Suprapubic skin (tissue), 4 donors: Measurements from ENCODE around the gene GINS1. TPM values are rescaled to one million over a fixed set of nuclear protein-coding genes. Genes with fewer than 3 reads are reported as not detected.

ENCODE experiments used
- DNase-seq, 2 donors: peaks; one replicate each; pipeline ENCODE4 v3.0.0-alpha.2; 2019; ENCODE audit warnings: low spot score in 2 of 2
- H3K27ac ChIP-seq: fragments of 200-600 bp; sonication (generic); one replicate; pipeline ENCODE4 v1.5.1; 2019
- H3K27me3 ChIP-seq: fragments of 200-600 bp; sonication (generic); one replicate; pipeline ENCODE4 v1.5.1; 2019
- H3K36me3 ChIP-seq: fragments of 200-600 bp; sonication (generic); one replicate; pipeline ENCODE4 v1.5.1; 2019
- H3K4me1 ChIP-seq: fragments of 200-600 bp; sonication (generic); one replicate; pipeline ENCODE4 v1.5.1; 2019
- H3K4me3 ChIP-seq: fragments of 200-600 bp; sonication (generic); one replicate; pipeline ENCODE4 v1.5.1; 2019; ENCODE audit warnings: mild to moderate bottlenecking
- H3K9me3 ChIP-seq: fragments of 200-600 bp; sonication (generic); one replicate; pipeline ENCODE4 v1.5.1; 2019
- EP300 ChIP-seq: sonication (generic); formaldehyde crosslinking; IDR thresholded peaks from one replicate; pipeline ENCODE4 v1.6.1; 2017; ENCODE audit warnings: antibody characterized with exemption
- POLR2A ChIP-seq, 2 donors: fragments of 450-650 bp; IDR thresholded peaks; one replicate each; pipeline ENCODE4 v1.6.1; 2017; ENCODE audit warnings: antibody characterized with exemption in 2 of 2, mild to moderate bottlenecking in 2 of 2, moderate library complexity in 2 of 2
- POLR2AphosphoS5 ChIP-seq, 3 donors: sonication (generic); formaldehyde crosslinking; IDR thresholded peaks; one replicate each; pipeline ENCODE4 v1.6.1; 2017; ENCODE audit warnings: antibody characterized with exemption in 3 of 3
- WGBS: methylation state at CpG from one replicate; pipeline ENCODE4 v1.1.5; 2018; 5-methylcytosine and 5-hydroxymethylcytosine counted together
- total RNA-seq, 4 donors: library from RNA; depleted of rRNA; stranded (reverse); fragments of >200 nt; gene quantifications; one replicate each; pipeline ENCODE4 v1.1.0, GENCODE V29; 2016
- TF ChIP-seq, protein P1 (sequence below), 2 donors: fragments of 200-600 bp in 1 of 2; fragments of 450-650 bp in 1 of 2; sonication (generic) in 1 of 2; IDR thresholded peaks; one replicate each; pipeline ENCODE4 v1.5.1; 2016 to 2019; ENCODE audit warnings: antibody characterized with exemption in 2 of 2, mild to moderate bottlenecking in 1 of 2, moderate library complexity in 1 of 2

GINS1 gene
- total RNA-seq, 4 donors from 2014 or later: 2.4 to 3.6 (median 2.6) TPM

DNA sequence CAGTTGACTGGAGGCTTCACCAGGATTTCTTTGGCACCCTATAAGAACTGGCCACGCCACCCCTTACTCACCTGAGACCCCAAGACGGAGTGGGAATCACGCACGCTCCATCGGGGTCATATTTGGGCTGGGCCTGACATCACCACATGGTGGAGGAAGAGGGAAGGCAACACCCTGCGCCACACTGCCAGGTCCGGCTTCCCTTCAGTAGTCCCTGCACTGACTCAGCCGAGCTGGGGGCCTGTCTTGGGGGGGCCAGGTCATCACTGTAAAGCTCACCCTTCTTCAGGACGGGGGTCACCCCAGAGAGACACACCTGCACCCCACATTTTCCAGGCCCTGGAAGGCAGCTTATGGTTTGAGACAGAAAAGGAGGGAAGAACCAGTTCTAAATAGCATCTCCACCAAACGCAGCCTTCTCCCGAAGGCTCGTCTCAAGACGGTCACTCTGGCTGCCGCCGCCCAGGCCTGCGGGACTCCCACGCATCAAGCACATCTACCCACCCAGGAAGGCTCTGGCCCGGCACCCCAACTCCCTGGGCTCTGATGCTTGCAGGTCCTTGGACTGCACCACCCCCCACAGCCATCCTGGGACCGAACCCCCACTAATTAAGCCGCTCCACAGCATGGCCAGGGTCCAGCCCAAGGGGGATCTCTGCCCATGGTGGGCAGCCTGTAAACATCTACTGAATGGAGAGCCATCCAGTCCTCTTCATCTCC lies 51.8 kb downstream of the GINS1 start:
- H3K27ac ChIP-seq: no peak overlapping the region
- TF ChIP-seq POLR2A (IDR thresholded peaks at IDR 0.05): no peak
- H3K27me3 ChIP-seq: no peaks in the 10 kb centered on the region
- no peak for DNase-seq
- no peak overlapping the region for H3K4me3 ChIP-seq
- WGBS: 73% methylated on average over 14 of the region's 20 CpGs
- H3K9me3 ChIP-seq: no peaks in the 10 kb centered on the region
- H3K4me1 ChIP-seq: no peaks in the 10 kb centered on the region
- peaks cover 22% of the 10 kb centered on the region for H3K36me3 ChIP-seq

DNA sequence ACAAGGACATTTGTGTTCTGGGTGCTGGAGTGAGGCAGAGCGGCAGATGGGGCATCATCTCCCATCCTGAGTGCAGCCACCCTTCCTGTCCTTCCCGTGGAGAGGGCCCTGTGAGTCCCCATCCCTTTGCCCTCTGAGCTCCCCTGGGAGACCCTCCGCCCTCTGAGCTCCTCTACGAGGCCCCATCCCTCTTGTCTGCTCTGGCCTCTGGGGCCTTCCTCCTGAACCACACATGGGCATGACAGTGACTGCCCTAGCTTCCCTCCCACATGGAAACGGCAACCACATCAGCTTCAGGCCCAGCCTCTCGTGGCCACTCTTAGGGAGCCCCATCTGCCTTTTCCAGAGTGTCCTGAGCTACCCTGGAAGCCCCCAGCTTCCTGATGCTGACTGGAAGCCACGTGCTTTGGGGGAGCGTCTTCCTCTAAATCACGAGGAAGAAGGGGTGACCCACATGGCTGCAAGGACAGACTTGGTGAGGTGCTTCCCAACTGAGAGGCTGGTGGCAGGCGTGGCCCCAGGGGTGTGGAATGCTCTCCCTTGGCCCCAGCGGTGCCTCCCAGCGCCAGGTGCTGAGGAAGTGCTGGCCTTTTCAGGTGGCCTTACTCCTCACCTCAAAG lies 52.6 kb downstream of the GINS1 start:
- peaks cover 18% of the 10 kb centered on the region for H3K36me3 ChIP-seq
- WGBS: 83% methylated on average over 5 of the region's 12 CpGs

DNA sequence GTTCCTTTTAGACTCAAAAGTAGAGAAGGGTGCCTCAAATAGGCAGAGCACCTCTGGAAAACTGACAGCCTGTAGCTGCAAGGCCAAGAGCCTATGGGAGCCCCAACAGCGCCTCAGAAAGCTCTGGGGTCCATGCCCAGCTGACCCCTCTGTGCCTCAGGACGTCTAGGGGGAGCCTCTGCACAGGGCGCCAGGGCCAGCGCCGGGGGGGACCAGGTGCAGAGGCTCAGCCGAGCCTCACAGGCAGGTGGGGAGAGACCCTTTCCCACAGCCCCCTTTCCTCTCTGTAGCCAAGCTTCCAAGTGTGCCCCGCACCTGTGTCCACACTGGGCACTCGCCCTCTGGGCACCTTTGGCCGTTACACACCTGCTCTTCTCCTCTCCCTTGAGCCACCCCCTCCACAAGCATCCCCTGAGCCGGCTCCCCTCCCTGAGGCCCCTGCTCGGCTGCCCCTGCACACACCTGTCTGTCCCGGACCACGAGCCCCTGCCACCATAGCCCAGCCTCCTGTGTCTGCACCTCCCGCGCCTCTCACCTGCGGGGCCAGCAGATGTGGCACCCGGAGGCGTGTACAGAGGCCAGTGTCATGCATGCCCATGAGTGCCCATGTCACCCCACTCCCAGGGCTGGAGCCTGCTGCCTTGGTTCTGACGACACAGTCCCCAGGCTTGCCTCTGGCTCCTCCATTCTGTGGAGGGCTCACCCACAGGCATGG lies 53.2 kb downstream of the GINS1 start:
- Histone ChIP-seq H3K36me3 (peaks cover 12% of the 10 kb centered on the region), H3K9me3 (no peaks in the 10 kb centered on the region), H3K4me3 (no peak overlapping the region), H3K27ac (peak overlapping the region; percentile 37), H3K4me1 (no peaks in the 10 kb centered on the region), H3K27me3 (no peaks in the 10 kb centered on the region)
- WGBS: 92% methylated on average over 19 of the region's 19 CpGs
- peak in 1 of 2 donors; percentile 65 for DNase-seq
- TF ChIP-seq, protein P1, sequence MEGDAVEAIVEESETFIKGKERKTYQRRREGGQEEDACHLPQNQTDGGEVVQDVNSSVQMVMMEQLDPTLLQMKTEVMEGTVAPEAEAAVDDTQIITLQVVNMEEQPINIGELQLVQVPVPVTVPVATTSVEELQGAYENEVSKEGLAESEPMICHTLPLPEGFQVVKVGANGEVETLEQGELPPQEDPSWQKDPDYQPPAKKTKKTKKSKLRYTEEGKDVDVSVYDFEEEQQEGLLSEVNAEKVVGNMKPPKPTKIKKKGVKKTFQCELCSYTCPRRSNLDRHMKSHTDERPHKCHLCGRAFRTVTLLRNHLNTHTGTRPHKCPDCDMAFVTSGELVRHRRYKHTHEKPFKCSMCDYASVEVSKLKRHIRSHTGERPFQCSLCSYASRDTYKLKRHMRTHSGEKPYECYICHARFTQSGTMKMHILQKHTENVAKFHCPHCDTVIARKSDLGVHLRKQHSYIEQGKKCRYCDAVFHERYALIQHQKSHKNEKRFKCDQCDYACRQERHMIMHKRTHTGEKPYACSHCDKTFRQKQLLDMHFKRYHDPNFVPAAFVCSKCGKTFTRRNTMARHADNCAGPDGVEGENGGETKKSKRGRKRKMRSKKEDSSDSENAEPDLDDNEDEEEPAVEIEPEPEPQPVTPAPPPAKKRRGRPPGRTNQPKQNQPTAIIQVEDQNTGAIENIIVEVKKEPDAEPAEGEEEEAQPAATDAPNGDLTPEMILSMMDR (IDR thresholded peaks at IDR 0.05): no peak
- TF ChIP-seq POLR2AphosphoS5 (IDR thresholded peaks at IDR 0.05) (no peak), EP300 (no peak), POLR2A (IDR thresholded peaks at IDR 0.05) (no peak)

More for the DNA sequence above, 52.6 kb downstream of the GINS1 start:
- Histone ChIP-seq H3K4me3 (no peak overlapping the region), H3K9me3 (no peaks in the 10 kb centered on the region), H3K27ac (no peak overlapping the region), H3K4me1 (no peaks in the 10 kb centered on the region), H3K27me3 (no peaks in the 10 kb centered on the region)
- TF ChIP-seq POLR2A (IDR thresholded peaks at IDR 0.05): no peak
- no peak for TF ChIP-seq EP300
- TF ChIP-seq POLR2AphosphoS5 (IDR thresholded peaks at IDR 0.05): no peak
- TF ChIP-seq, protein P1 (IDR thresholded peaks at IDR 0.05): no peak
- peak in 1 of 2 donors; percentile 52 for DNase-seq

DNA sequence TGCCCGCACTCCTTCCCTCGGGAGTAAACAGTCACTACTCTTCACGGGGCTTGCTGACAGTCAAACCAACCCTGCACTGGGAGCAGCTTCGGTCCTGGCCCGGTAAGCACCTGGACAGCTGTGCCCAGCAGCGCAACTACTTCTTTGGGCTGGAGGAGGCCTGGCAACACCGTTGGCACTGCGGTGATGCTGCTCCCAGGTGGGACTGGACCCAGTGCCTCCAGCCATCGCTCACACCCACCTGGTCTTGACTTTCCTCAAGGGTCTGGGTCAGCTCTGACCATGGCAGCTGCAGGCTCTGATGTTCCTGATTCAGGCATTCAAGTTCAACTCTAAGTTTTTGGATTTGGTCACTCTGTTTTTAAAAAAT lies 53.8 kb downstream of the GINS1 start:
- Histone ChIP-seq H3K4me3 (no peak overlapping the region), H3K4me1 (no peaks in the 10 kb centered on the region), H3K9me3 (no peaks in the 10 kb centered on the region), H3K27me3 (no peaks in the 10 kb centered on the region), H3K27ac (no peak overlapping the region), H3K36me3 (peaks cover 14% of the 10 kb centered on the region)
- WGBS: 71% methylated on average over 9 of the region's 9 CpGs
- DNase-seq: no peak
- TF ChIP-seq POLR2AphosphoS5 (IDR thresholded peaks at IDR 0.05): no peak
- no peak for TF ChIP-seq POLR2A (IDR thresholded peaks at IDR 0.05)
- TF ChIP-seq EP300: no peak
- TF ChIP-seq, protein P1 (IDR thresholded peaks at IDR 0.05): no peak

DNA sequence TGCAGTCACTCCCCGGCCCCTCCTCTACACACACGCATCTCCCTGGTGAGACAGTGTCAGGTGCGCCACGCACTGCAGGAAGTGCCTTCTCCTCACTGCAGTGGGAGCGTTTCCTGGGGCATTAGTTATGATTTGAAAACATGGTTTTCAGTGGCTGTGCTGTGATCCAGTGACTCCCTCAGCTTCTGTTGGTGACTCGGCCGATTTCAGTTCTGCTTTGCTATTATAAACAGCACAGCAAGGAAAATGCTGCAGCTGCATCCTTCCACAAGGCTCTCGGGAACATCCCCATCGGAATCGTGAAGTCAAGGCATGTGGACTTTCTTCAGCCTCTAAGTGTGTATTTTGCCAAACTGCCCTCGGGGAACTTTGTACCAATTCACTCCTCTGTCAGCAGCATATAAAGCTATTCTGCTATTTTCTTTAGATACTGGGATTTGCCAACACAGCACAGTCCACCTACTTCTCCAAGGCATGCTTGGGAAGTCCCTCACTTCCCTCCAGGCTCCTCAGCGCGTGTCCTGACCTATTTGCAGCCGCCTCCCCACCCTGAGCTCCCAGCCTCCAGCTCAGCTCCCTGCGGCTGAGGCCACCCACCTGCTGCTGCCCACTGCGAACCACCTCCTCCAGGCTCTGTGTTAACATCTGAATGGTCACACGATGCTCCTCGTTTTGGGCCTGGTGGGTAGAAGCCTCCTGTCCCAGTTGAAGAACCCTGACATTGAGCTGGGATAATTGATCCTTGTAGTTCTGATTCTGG lies 54.5 kb downstream of the GINS1 start:
- H3K36me3 ChIP-seq: peaks cover 21% of the 10 kb centered on the region
- 73% methylated on average over 18 of the region's 18 CpGs for WGBS
- H3K9me3 ChIP-seq: no peaks in the 10 kb centered on the region
- no peak for DNase-seq
- H3K4me1 ChIP-seq: no peaks in the 10 kb centered on the region
- TF ChIP-seq EP300 (no peak), POLR2AphosphoS5 (IDR thresholded peaks at IDR 0.05) (no peak), POLR2A (IDR thresholded peaks at IDR 0.05) (no peak)
- TF ChIP-seq, protein P1 (IDR thresholded peaks at IDR 0.05): no peak
- no peak overlapping the region for H3K4me3 ChIP-seq
- no peaks in the 10 kb centered on the region for H3K27me3 ChIP-seq
- H3K27ac ChIP-seq: no peak overlapping the region
